Stomach (tissue), 19 donors: ENCODE data around the gene ATP4B. TPM values are rescaled to one million over a fixed set of nuclear protein-coding genes. Genes with fewer than 3 reads are reported as not detected.
A peak's percentile ranks its signal among the peaks of the same experiment; 100 is the strongest.

Experiments used
- DNase-seq, 2 donors: peaks; one replicate each; pipeline versions ENCODE4 v3.0.0 to v3.0.0-alpha.2; 2013 to 2019
- H3K27ac ChIP-seq, 5 donors: fragments of 200-600 bp in 4 of 5; sonication (generic) in 4 of 5; one replicate each; pipeline ENCODE4 v1.5.1; 2013 to 2019; ENCODE audit warnings: mild to moderate bottlenecking in 1 of 5, moderate library complexity in 1 of 5
- H3K27me3 ChIP-seq, 3 donors: fragments of 200-600 bp; sonication (generic); one replicate each; pipeline ENCODE4 v1.5.1; 2017 to 2019; ENCODE audit warnings: mixed run types in 1 of 3
- H3K36me3 ChIP-seq, 4 donors: fragments of 200-600 bp; sonication (generic); 1 replicate in 3 of 4; 2 replicates in 1 of 4; pipeline ENCODE4 v1.5.1; 2016 to 2019
- H3K4me1 ChIP-seq, 4 donors: fragments of 200-600 bp; sonication (generic); one replicate each; pipeline ENCODE4 v1.5.1; 2016 to 2019
- H3K4me3 ChIP-seq, 4 donors: fragments of 200-600 bp; sonication (generic) in 3 of 4; one replicate each; pipeline ENCODE4 v1.5.1; 2016 to 2019; ENCODE audit warnings: mild to moderate bottlenecking in 1 of 4
- H3K9me3 ChIP-seq, 4 donors: fragments of 200-600 bp; sonication (generic); one replicate each; pipeline ENCODE4 v1.5.1; 2016 to 2019
- CTCF ChIP-seq, 7 experiments: fragments of 450-650 bp in 4 of 7; fragments of 200-600 bp in 3 of 7; sonication (generic) in 3 of 7; IDR thresholded peaks; one replicate each; pipeline ENCODE4 v1.5.1; 2016 to 2019; ENCODE audit warnings: antibody characterized with exemption in 7 of 7, control low read depth in 2 of 7, mild to moderate bottlenecking in 1 of 7
- EP300 ChIP-seq: sonication (generic); formaldehyde crosslinking; IDR thresholded peaks from one replicate; pipeline ENCODE4 v1.6.1; 2017; ENCODE audit warnings: antibody characterized with exemption
- POLR2A ChIP-seq, 4 donors: fragments of 450-650 bp; IDR thresholded peaks; one replicate each; pipeline ENCODE4 v1.6.1; 2016; ENCODE audit warnings: antibody characterized with exemption in 4 of 4, control low read depth in 2 of 4, mild to moderate bottlenecking in 1 of 4, moderate library complexity in 1 of 4
- POLR2AphosphoS5 ChIP-seq, 3 donors: sonication (generic); formaldehyde crosslinking; IDR thresholded peaks; one replicate each; pipeline ENCODE4 v1.6.1; 2016; ENCODE audit warnings: antibody characterized with exemption in 3 of 3
- WGBS, 5 donors: extraction: QIAGEN DNeasy Blood & Tissue Kit in 3 of 5; methylation state at CpG; one replicate each; pipeline versions ENCODE4 v1.1.5 to v1.1.7; 2013 to 2018; 5-methylcytosine and 5-hydroxymethylcytosine counted together
- intact Hi-C: fragments of 100-400 bp; cut with DNase I; formaldehyde crosslinking; loops from one replicate; pipeline ENCODE4 v1.15.1; 2023; ENCODE audit warnings: low total_unique reads
- long read RNA-seq, 10 donors: transcript quantifications; one replicate each; lab custom pipeline, GENCODE V29; 2026
- polyA plus RNA-seq, 3 donors: library from polyadenylated mRNA; stranded (reverse); fragments of 200-250 nt; gene quantifications; one replicate each; pipeline ENCODE4 v1.2.3, GENCODE V29; 2013
- total RNA-seq, 5 donors: library from RNA; depleted of rRNA; stranded (reverse); fragments of >200 nt; gene quantifications; one replicate each; pipeline versions ENCODE4 v1.1.0 to v1.2.3, GENCODE V29; 2014 to 2016
- donor health status: healthy with polysubstance abuse.
- donor health status: Bipolar disorder and iron deficiency.
- donor health status: healthy.

The ATP4B gene
- total RNA-seq = 100 to 1,000 TPM in 4 of 5 donors, under 1 TPM in 1; 0.87 to 585 (median 347) TPM
- 100 to 1,000 TPM; 143 to 490 (median 170) TPM for polyA plus RNA-seq
- long read RNA-seq, donor 1, transcript ATP4B-201 (7 exons, 1,488 nt) = major isoform, 28 of 28 reads
- long read RNA-seq, donor 1, partial matches to known transcripts = 0 of 28 reads
- long read RNA-seq, donor 1, other reads (novel, unspliced or antisense) = 0 of 28 reads
- long read RNA-seq, donor 2, transcript ATP4B-201 (7 exons, 1,488 nt) = major isoform, 5 of 5 reads
- long read RNA-seq, donor 2, partial matches to known transcripts = 0 of 5 reads
- long read RNA-seq, donor 2, other reads (novel, unspliced or antisense) = 0 of 5 reads
- long read RNA-seq, donor 3, transcript ATP4B-201 (7 exons, 1,488 nt) = major isoform, 189 of 342 reads
- long read RNA-seq, donor 3, partial matches to known transcripts = 153 of 342 reads
- long read RNA-seq, donor 3, other reads (novel, unspliced or antisense) = 0 of 342 reads
- long read RNA-seq, donor 4, transcript ATP4B-201 (7 exons, 1,488 nt) = major isoform, 6 of 6 reads
- long read RNA-seq, donor 4, partial matches to known transcripts = 0 of 6 reads
- long read RNA-seq, donor 4, other reads (novel, unspliced or antisense) = 0 of 6 reads
- long read RNA-seq, donor 5, transcript ATP4B-201 (7 exons, 1,488 nt) = major isoform, 184 of 285 reads
- long read RNA-seq, donor 5, partial matches to known transcripts = 91 of 285 reads
- long read RNA-seq, donor 5, other reads (novel, unspliced or antisense) = 10 of 285 reads
- long read RNA-seq, donor 6, transcript ATP4B-201 (7 exons, 1,488 nt) = major isoform, 918 of 1,407 reads
- long read RNA-seq, donor 6, partial matches to known transcripts = 428 of 1,407 reads
- long read RNA-seq, donor 6, other reads (novel, unspliced or antisense) = 61 of 1,407 reads
- long read RNA-seq, donor 7, transcript ATP4B-201 (7 exons, 1,488 nt) = major isoform, 5 of 5 reads
- long read RNA-seq, donor 7, partial matches to known transcripts = 0 of 5 reads
- long read RNA-seq, donor 7, other reads (novel, unspliced or antisense) = 0 of 5 reads
- long read RNA-seq, donor 8, transcript ATP4B-201 (7 exons, 1,488 nt) = major isoform, 387 of 671 reads
- long read RNA-seq, donor 8, partial matches to known transcripts = 245 of 671 reads
- long read RNA-seq, donor 8, other reads (novel, unspliced or antisense) = 39 of 671 reads
- long read RNA-seq, donor 9, transcript ATP4B-201 (7 exons, 1,488 nt) = major isoform, 209 of 402 reads
- long read RNA-seq, donor 9, partial matches to known transcripts = 185 of 402 reads
- long read RNA-seq, donor 9, other reads (novel, unspliced or antisense) = 8 of 402 reads
- long read RNA-seq, donor 10 = 0 reads

- TF ChIP-seq EP300 = no peak
- TF ChIP-seq POLR2AphosphoS5 (IDR thresholded peaks at IDR 0.05) = peak in 2 of 3 donors; percentile 55 to 68
- Histone ChIP-seq H3K4me1 (peaks cover 13 to 23% (median 13%) of the 10 kb centered on the region in 4 donors), H3K4me3 (peak within 1 kb of the TSS in 2 of 4 donors; percentile 20 to 30), H3K9me3 (peaks cover 0 to 14% (median 2%) of the 10 kb centered on the region in 4 donors), H3K27ac (peak within 1 kb of the TSS; percentile 24 to 64 (median 55)), H3K27me3 (peaks cover 0 to 5% (median 0%) of the 10 kb centered on the region in 3 donors), H3K36me3 (no peaks in the 10 kb centered on the region)
- 46 to 89% (median 55%) methylated on average over 18 to 47 of the region's 47 CpGs for WGBS, 5 donors
- peak; percentile 72 to 77 for DNase-seq
- intact Hi-C loops = no loop called here
Measured at GRCh38 chr13:113657851-113658741, at the start of gene ATP4B. Gene ATP4B, minus strand, starts transcription at chr13:113658198. Its CDS starts 54 bp downstream, at chr13:113658144.

GRCh38 chr13:113672002-113672651 is 14.1 kb upstream of the ATP4B start:
- 83 to 90% (median 87%) methylated on average over 18 of the region's 18 CpGs for WGBS, 5 donors
- H3K27ac ChIP-seq = no peak overlapping the region
- intact Hi-C loops = no loop called here
- H3K27me3 ChIP-seq = peaks cover 0 to 8% (median 0%) of the 10 kb centered on the region in 3 donors
- H3K9me3 ChIP-seq = no peaks in the 10 kb centered on the region
- H3K4me1 ChIP-seq = no peaks in the 10 kb centered on the region
- H3K4me3 ChIP-seq = no peak overlapping the region
- H3K36me3 ChIP-seq = no peaks in the 10 kb centered on the region
- DNase-seq = no peak
- no peak for TF ChIP-seq CTCF (IDR thresholded peaks at IDR 0.05)
- TF ChIP-seq POLR2AphosphoS5 (IDR thresholded peaks at IDR 0.05) = no peak
- TF ChIP-seq POLR2A (IDR thresholded peaks at IDR 0.05) = no peak
- TF ChIP-seq EP300 = no peak

- TF ChIP-seq POLR2AphosphoS5 (IDR thresholded peaks at IDR 0.05) (no peak), CTCF (IDR thresholded peaks at IDR 0.05) (no peak), EP300 (no peak), POLR2A (IDR thresholded peaks at IDR 0.05) (no peak)
- peak in 1 of 2 donors; percentile 23 for DNase-seq
- Histone ChIP-seq H3K4me3 (no peak overlapping the region), H3K27ac (no peak overlapping the region), H3K36me3 (no peaks in the 10 kb centered on the region), H3K4me1 (no peaks in the 10 kb centered on the region), H3K27me3 (peaks cover 0 to 8% (median 0%) of the 10 kb centered on the region in 3 donors), H3K9me3 (no peaks in the 10 kb centered on the region)
- WGBS, 5 donors = 92 to 96% (median 95%) methylated on average over 47 to 54 of the region's 54 CpGs
- intact Hi-C loops = no loop called here
Measured at GRCh38 chr13:113671066-113672001, 13.3 kb upstream of the ATP4B start.
